GM18951 (cell line): ENCODE results near the gene TTC7B.

ENCODE experiments used
- POLR2A ChIP-seq: IDR thresholded peaks from 4 replicates; pipeline ENCODE4 v1.6.1; 2011; ENCODE audit warnings: mild to moderate bottlenecking; ENCODE audit not compliant: insufficient read length, insufficient read depth; ENCODE audit errors: extremely low read depth
- in situ Hi-C: fragments of 300-500 bp; cut with MboI; formaldehyde crosslinking; loops from one replicate; pipeline ENCODE4 v1.12.0; 2022; ENCODE audit warnings: low sequenced_read_pairs, mixed read lengths, inconsistent platforms; ENCODE audit not compliant: unreplicated experiment

The TTC7B gene

DNA sequence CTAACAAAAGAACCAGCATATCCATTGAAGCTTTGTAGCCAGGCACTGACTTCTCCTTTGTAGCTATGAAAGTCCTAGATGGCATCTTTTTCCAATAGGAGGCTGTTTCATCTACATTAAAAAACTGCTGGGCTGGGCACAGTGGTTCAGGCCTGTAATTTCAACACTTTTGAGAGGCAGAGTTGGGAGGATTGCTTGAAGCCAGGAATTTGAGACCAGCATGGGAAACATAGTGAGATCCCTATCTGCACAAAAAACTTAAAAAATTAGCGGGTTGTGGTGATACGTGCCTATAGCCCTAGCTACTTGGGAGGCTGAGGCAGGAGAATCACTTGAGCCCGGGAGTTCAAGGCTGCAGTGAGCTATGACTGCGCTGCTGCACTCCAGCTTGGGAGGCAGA is 251.7 kb downstream of the TTC7B start:
- TF ChIP-seq POLR2A, result no peak
- in situ Hi-C loops, result no loop called here

DNA sequence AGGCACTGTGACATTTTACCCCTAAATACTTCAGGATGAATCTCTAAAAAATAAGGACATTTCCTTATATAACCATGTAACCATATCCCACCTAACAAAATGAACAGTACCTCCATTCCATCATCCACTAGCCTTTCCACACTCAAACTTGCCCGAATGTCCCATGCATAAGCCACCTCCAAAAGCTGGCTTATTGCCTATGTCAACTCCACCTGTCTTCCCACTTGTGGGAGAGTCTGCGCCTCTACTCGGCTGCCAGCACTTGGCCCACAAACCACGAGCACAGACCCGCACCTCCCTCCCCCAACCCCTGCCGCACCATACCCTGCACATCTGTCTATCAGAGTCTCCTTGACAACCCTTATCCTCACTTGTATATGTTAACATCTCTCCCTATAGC is 253.6 kb downstream of the TTC7B start:
- no peak for TF ChIP-seq POLR2A

DNA sequence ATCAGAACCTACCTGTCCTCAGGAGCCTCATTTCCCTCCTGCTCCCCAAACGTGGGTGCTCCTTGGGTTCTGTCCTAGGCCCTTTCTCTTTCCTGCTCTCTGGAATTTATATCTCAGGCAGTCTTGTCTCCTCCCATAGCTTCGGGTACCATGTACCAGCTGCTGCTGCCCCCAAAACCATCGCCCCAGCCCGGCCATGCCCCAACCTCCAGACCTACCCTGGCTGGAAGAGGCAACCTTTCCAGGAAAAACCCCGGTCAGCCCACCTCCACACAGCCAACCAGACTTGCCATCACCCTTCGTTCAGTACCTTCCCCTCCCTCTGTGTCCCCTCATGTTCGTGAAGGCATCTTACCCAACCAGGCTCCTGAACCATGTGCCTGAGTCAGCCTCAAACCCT is 254.3 kb downstream of the TTC7B start:
- no peak for TF ChIP-seq POLR2A
- in situ Hi-C loops, result no loop called here

More for the DNA sequence above, 253.6 kb downstream of the TTC7B start:
- in situ Hi-C loops, result no loop called here

DNA sequence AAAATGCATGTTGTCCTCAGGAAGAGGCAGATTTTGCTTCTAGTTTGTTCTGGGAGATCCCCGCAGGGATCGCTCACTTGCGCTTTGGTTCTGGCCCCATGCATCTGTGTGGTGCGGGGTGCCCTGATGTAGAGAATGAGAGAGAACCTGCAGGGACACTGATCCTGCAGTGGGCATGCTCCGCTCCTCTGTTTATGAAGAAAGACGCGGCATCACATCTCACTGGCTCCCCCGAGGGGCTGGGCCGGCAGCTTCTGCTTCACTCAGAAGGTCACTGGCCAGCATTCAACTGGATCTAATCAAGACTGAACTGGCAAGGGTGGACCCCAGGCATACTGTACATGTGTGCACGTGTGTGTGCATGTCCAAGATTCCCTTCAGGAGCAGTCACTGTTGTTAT is 255.2 kb downstream of the TTC7B start:
- in situ Hi-C loops, result no loop called here
- TF ChIP-seq POLR2A, result no peak

DNA sequence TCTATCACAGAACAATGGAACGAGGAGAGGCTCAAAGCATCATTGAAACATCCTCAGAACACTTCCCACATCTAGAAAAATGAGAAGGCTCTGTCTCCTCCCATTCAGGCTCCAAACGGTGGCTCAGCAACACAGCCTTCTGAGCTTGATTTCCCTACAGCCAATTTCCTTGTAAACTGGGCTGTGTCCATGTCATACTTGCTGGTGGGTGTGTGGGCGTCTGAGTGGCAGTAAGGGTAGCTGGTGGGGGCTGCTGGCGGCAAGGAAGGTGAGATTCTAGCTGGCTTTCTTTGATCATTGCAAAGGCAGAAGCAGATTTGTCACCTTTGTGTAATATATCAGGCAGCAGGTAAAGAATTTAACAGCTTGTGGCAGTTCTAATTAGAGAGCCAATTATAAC is 255.7 kb downstream of the TTC7B start:
- in situ Hi-C loops, result no loop called here
- TF ChIP-seq POLR2A, result no peak

DNA sequence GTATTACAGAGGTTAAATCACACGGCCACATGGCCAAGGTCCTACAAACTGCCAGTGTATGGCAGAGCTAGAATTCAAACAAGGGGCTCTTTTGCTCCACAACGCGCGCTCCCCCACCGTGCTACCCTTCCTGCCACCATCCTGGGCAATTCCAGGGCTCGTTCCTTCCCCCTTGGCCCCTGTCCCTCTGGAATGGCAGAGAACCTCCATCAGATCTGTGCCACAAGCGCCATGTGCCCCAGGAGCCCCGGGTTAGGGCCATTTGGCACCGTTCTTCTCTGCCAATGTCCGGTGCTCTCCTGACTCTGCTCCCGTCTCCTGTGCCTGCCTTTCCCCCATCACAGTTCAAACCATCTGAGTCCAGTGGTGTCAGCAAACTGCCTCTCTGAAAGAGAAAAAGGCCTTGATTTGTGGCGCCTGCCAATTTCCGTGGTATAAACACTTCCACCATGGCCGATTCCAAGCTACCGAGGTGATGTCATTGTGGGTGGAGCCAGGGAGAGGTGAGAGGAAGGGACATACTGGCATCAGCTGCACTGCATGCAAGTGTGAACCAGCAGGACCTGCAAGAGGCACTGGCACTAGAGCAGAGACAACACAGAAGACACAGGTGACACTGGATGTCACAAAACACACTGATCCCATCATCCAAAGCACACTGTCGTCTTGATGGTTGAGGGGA is 256.3 kb downstream of the TTC7B start:
- in situ Hi-C loops, result no loop called here
- no peak for TF ChIP-seq POLR2A

DNA sequence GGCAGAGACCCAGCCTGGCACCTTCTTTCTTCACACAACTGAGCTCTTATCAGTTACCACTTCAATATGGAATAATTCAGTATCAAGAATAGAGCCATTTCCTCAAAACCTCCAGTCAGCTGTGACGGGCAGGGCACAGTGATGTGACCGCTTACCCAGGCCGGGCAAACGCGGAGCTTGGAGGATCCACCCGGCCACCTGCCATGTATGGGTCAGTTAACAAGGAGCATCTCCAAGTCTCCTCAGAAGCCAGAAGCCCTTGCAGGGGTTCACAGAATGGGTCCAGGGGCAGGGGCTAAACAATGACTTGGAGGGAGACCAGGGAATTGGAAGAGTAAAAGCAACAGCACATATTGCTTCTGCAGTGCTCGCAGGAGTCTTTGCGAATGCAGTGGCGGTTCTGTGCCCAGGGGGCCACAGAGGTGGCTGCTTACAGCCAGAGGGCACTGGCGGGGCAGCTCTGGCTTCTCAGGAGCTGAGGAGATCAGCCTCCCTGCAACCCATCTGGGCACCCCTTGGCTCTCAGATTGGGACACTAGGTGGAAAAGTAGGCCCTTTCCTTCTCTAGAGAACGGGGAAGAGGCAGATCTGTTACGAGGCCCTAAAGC is 257.1 kb downstream of the TTC7B start:
- in situ Hi-C loops, result no loop called here
- TF ChIP-seq POLR2A, result no peak

DNA sequence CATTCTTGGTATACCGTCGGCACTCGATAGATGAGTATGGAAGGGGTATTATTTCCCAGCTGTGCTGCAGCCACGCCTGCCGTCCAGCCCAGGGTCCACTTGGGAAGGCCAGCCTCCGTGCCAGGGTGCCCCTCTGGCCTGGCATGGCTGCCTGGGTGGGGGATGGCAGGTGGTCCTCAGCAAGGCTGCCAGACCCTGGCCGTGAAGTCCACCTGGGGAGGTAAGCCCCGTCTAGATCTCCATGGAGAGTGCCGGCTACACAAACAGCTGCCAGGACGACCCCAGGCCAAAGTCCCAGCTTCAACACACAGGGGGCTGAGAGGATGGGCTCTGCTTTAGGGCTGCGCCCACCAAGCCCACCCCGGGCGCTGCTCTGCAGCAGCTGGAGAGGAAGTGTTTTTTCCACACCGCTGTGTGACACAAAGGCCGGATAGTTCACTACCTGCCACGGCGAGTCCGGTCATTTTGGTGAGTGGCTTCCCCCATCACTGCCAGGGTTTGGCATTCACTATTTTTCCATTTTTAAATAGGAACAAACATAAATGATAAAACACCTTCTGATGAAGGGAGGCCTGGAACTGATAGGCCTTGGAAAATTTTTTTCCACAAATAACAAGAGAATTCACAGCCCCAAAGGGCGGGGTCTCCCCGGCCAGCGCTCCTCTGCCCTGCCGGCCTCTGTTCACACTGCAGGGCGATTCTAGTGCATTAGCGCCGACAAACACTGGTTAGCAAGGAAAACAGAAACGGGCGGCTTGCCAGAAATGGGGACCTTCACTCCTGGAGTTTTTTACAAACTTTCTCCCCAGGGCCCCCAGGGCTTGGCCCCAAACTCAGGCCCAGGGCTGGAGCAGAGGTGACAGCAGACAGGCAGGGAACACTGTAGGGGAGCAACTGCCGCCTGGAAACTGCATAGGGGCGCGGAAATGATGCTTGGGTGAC is 257.9 kb downstream of the TTC7B start:
- TF ChIP-seq POLR2A, result no peak
- in situ Hi-C loops, result no loop called here

DNA sequence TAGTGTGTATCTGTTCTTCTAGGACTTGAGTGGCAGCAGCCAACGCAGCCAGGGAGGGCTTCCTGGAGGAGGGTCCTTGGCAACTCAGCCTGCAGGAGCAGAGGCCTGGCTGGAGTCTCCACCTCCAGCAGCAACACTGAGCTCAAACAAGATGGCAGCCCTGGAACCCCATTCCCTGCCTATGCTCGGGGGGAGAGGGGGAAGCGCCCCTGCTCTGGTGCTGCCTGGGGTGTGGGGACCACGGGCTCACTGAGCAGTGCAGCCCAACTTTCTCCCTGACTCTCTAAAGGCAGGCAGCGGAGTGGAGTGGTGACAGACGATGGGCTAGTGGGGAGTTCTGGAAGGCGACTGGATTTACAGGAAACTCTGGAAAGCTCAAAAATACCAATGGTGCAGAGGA is 258.7 kb downstream of the TTC7B start:
- no peak for TF ChIP-seq POLR2A
- in situ Hi-C loops, result no loop called here

DNA sequence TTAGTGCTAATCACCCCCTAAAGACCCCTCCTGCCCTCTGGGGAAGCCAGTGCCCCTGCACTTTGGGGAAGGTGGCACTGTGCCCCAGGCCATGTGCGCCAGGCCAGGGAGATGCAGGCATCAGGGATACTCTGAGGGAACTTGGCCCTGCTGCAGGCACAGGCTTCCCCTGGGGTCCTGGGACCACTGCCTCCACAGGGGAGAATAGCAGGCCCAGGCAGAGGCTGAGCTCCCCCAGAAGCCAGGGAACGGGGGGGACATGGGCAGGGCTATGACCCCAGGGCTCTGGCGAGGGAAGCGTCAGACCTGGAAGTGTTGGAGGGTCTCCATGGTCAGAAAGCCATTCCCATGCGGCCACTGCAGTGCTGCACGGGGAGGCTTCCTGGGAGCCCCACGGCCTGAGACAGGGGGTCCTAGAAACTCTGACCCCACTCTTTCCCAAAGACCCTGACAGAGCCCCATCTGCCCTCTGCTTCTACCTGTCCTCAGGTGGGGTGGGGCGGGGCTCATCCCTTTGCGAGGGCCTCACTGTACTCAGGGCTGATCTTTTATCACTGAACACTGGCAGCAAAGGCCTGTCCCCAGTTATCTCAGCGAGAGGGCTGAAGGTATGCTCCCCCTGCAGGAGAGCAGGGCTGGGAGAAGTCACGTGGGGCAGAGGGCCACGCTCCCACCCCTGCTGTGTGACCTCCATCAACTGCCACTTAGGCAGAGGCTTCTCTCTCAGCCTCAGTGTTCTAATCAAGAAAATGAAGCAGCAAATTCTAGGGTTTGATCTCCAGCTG is 259.4 kb downstream of the TTC7B start:
- in situ Hi-C loops, result no loop called here

DNA sequence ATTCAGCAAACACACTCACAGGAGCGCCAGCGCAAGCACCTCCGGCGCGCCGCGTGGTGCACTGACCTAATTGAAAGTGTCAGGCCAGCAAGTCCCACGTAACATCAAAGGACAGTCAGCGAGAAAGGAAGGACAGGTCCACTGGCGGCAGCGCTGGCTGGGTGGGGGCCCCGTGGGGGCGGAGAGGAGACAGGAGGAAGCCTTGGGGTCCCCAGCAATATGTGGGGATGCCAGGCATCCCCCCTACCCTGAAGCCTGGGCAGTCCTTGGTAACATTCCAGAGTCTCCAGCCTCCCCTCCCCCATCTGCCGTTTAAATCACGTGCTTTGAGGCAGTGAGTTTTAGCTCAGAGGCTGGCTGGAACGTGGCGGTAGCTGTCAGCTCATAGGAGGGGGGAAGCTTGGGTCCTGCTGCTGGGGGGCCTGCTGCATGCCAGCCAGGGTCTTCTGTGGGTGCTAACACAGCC is 260.2 kb downstream of the TTC7B start:
- in situ Hi-C loops, result no loop called here
- TF ChIP-seq POLR2A, result no peak

More for the DNA sequence above, 259.4 kb downstream of the TTC7B start:
- no peak for TF ChIP-seq POLR2A

DNA sequence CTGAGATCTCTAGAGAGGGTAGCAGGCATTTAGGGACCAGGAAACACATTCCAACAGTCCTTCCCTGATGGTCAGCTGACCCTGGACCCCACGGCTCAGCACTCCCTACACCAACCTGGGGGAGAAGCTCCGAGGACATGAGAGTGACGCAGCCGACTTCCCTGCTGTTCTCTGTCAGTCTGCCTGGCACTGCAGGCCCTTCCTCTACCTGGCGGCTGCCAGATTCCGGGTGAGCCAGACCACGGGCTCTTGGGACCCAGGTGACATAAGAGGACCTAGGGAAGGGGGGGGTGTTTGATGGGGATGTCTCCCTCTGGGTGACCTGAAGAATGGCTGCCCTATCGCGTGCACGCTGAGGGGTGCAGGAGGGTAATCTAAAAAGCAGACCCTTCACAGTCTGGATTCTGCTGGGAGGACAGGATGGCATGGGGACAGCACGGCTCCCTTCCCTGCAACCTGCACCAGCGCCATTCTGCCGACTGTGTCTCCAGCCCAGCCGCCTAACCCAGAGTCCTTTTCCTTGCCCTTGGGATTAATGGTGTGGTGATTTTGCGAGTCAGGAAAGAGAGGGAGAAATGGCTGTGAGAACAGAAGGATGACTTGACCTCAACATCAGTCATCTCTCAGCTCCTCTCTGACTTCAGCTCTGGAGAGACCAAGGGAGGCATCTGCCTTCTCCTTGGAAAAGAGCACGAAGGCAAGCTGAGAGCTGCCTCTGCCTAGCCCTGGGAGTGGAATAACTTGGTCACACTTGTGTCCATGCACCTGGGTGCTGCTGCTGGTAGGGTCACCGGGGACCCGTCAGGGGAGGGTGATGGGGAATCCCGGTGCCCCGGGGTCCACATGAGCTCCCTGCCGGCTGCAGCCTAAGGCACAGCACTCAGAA is 260.9 kb downstream of the TTC7B start:
- no peak for TF ChIP-seq POLR2A
- in situ Hi-C loops, result no loop called here
